ENCODE data around the gene ERC1.

The ERC1 gene

DNA sequence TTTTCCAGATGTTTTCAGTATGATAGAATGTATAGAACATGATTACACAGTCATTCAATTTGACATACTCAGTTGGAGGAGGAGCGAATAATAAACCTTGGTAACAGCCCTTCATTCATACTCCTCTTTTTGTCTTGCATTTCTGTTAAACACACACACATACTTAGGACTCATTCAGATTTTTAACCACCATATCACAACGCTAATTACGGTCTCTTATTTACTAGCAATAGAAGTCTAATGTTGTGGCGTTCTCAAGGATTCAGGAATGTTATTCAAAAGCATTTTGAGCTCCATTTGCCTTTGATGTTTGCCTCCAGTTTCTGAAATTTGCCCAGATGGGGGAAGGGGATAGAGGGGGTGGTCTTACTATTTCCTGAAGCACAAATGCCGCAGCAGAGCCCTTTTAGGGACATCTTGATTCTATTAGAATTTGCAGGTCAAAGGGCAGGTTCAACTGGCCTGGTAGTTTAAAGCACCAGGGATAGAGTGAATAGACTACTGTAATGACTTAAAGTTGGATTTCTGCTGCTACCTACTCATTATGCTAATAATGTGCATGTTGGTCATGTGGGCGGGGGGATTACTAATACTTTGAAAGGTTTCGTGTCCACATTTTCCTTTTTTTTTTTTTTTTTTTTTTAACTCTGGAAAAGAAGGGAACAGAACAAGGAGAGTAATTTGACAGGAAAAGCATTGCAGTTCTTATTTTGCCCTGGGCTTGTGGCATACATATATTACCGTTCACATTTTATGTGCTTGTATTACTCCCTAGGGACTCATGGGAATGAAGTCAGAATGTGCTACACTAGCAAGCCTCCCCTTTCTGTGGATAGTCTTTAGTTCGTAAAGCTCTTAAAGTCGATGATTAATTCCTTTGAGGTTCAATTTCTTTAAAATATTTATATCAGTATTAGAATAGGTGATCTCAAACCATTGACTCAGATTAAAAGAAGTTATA is 376.6 kb downstream of the ERC1 start:
- DNase-seq, result no peak

DNA sequence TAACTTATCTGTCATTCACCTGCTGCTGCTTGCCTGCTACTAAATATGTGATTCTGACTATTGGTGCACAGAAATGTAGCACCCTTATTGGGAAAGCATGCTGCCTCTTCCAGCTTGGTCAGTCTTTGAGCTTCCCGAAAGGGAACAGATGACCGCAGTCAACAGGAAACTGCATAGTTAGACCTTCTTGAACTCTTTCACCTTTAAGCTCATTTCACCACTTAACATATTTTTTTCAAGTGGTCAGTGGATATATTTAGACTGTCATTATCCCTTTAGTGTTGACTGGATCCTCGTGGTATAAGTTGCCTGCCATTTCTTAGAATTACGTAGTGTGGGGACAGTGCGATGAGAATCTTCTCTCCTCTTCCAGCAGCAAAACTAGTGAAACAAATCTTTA is 378.4 kb downstream of the ERC1 start:
- no peak for DNase-seq

DNA sequence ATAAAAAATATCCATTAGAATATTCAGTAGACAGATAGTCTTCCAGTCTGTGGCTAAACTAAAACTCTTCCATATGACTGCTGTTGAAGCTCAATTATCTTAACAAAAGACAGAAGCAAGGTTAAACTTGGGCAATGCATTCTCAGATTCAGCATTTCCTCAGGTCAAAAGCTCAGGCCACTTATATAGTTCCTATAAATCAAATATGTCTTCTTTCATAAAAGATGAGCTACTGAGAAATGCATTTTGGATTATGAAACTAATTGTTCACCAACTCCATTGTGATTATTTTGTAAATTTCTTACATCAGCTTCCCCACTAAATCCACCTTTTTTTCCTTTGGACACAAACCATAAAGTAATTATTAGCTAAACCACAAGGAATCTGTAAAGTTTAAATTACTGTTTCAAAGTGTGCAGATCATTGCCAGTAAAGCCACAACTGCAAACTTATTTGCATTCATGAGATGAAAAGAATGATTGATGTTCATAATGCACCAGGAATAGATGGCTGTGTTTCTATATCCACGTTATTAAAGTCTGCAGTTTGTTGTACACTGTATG is 379.0 kb downstream of the ERC1 start:
- no peak for DNase-seq

DNA sequence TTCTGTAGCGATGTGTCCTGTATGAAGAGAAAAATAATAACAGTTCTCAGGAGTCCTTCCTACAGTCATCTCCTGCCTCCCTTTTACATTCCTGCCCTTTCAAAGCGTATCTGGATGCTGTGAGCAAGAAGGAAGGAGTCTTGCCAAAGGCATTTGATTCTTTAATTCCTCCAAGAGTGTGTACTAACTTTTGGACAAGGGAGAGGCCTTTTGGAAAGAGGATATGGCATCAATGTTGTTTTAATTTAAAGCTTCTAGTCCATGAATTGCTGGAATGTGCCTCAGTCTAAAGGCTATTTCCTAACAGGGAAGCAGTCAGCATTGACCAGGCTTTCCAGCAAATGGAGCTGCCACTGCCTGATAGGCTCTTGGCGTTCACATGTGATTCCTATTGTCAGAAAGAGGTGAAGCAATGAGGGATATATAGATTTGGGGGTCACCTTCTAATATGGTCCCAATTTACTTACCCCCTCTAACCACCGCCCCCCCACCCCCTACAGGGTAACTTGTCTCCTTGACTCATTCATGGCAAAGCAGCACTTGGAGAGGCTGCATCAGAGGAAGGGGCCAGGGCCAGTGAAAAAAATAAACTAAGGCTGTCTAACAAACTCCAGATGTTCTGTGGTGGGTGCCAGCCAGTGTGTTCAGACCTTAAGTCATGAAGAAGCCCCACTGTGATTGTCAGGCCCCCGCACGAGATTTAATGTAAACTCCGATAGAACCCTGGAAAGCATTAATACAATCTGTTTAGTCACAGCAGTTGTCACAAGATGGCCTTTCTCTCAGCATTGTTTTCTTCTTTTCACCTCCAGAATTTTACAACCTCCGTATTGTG is 383.1 kb downstream of the ERC1 start:
- DNase-seq, result no peak

DNA sequence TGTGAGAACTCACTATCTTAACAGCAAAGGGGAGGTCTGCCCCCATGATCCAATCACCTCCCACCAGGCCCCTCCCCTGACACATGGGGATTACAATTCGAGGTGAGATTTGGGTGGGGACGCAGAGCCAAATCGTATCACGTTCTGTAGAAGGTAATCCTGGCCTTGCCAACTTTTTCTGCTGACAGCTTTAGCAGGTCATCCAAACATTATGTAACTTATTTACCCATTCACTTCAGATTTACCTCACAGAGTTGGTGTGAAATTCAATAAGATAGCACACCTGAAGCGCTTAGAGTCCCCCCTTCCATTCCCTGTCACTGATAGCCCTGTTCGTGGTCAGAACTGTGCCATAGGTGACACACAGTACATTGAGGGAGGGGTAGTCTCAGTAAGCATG is 384.3 kb downstream of the ERC1 start:
- DNase-seq, result no peak

DNA sequence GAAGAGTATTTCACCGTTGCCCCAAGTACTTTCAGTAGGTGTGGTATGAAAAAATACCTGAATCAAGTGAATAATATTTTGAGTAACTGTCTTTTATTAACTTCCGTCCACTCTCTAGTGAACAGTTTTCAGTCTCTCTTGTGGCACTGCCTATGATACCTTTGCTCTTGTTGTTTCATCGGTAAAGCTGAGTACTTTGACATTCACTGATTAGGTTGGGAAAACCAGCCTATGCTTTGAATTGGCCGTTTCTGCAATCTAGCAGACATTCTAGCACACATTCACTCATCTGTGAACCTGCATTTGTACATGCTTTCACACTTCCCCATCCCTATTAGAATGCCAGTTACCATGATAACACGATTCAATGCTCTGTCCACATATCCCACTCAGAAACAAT is 386.1 kb downstream of the ERC1 start:
- DNase-seq, result no peak

DNA sequence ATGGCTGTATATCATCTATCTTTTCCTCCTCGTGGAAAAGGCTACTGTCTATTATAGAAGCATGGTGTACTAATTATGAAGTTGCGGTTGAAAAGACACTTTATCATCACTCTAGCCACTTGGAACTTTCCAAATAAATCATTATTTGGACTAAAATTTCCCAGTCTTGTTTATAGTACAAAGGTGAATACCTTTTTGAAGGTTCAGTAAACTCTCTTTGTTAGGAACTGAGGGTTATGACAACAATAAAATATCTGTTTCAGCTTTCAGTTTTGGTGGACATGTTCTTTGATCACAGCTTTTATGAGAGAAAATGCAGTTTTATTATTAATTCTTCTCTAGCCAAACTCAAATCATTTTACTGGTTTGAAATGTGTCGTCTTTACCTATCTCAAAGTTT is 386.7 kb downstream of the ERC1 start:
- DNase-seq, result no peak

DNA sequence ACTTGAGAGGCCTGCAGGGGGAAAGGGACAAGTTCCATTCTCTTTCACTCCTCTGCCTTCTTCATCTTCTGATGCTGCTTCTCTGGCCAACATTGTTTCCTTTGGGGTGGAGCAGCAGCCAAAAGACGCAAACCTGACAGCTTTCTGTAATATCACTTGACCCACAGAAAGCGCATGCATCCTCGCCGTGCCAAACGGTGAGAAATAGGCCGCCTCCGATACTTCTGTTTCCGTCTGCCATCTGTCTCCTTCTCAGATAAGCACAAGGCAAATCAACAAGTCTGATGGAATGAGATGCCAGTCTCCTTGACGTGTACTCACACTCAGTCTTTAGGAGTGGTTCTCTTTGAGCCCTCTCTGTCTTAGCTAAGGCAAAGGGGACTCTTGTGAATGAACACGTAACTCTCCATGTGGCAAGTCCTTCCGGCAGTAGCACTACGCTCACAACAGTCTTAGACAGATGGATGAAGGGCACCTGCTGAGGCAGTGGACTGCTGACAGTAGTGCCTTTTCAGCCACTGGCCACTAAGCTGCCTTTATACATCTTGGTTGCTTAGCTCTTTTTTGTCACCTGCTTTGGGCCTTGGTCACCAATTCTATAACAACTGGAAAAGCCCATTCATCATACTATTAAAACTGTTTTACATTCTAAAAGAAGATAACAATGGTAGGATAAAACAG is 389.3 kb downstream of the ERC1 start:
- DNase-seq, result no peak

DNA sequence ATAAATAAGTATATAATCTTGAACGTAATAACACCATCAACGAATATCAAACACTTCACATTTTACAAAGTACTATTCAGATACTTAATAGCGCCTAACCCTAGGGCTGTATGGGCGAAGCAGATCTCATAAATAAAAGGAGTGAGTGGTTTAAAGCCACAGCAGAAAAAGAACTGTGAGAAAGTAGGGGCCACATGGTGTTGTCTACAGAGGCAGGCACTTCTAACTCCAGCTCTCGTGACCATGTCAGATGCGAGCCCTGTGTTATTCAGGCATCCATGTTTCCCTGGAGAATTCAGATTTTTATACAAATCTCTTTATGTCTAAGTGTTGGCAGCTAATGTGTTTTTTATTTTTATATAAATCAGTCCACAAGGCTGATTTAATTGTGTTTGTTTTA is 391.1 kb downstream of the ERC1 start:
- DNase-seq, result no peak

DNA sequence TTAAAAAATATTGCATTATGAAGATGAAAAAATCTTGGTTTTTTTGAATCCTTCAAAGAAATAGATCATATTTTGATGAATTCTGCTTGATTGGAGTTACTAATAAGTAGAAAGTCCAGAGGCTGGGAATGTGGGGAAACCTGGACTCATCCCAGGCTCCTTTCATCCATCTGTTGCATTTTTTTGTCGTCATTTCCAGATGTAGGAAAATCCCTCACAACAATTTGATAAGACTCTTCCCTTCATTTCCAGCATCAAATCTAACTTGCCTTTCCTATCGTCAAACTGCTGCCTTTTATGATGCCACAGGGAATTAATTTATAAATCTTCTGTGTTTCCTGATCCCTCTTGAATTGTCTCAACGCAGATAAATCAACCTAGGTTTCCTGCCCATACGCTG is 391.8 kb downstream of the ERC1 start:
- DNase-seq, result no peak

DNA sequence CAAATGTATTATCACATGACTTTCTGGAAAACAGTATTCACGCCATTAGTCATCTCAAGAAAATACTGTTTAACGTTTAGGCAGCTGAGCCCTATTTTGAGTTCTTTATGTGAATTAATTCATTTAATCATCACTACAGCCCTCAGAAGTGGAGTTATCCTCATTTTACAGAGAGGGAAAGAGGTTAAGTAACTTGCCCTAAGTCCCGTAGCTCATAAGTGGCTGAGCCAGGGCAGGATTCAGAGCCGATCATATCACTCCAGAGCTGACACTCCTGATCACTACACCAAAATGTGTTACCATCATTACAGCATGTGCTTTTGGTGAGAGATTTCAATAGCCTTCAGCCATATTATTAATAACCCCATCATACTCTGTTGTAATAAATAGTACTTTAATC is 392.7 kb downstream of the ERC1 start:
- no peak for DNase-seq

DNA sequence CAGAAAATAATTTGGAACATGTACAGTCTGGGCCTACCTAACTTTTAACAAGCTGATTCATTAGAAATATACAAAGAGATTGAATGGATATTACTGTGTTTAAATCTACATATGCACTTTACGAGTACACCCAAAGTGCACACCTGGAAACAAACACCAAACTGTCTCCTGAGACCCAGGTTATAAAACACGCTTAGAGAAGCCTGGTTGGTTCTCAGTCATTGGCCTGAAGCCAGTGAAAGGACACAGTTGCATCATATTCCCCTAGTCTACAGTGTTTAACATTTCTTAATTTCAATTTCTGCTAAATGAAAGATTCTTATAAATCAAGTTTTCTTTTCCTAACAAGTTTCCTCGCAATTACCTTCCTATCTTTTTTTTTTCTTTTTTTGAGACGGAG is 393.9 kb downstream of the ERC1 start:
- no peak for DNase-seq

DNA sequence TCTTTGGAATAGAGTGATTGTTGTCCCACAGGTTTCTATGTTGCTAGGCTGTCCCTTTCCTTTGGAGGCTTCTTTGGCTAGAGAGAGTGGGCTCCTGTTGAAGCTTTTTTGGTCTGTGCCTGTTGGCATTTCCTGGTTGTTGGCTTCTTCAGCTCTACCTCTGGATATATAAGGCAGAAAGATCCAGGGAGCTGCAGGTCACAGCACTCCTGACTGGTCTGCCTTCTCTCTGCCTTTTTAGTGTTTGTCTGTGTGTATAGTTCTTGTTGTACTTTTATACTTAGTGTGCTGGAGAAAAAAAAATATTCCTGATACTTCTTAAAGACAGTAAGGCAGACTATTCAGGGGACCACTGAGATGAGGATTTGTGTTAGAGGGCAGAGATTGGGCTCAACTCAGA is 400.7 kb downstream of the ERC1 start:
- no peak for DNase-seq

DNA sequence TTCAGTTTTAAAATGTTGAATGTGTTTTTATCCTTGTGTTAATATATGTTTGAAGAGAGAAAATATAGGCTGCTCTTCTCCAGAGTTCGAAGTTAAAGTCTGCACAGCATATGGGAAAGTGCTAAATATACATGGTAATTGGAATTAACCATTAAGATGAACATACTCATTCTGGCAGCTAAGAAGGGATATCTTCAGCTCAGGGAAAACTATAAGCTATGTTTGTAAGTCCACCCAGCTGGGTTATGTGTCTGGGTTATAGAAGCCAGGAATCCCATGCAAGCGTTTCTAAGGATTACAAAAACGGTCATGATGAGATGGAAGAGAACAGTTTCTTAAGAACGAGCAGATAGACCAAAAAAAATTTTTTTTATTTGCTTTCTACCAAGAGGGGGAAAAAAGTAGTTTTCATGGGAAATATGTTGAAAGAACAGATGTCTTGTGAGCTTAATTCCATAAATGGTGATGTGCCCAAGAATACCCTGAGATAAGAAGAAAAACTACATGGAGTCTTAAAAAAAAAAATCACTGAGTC is 404.5 kb downstream of the ERC1 start:
- DNase-seq, result no peak

DNA sequence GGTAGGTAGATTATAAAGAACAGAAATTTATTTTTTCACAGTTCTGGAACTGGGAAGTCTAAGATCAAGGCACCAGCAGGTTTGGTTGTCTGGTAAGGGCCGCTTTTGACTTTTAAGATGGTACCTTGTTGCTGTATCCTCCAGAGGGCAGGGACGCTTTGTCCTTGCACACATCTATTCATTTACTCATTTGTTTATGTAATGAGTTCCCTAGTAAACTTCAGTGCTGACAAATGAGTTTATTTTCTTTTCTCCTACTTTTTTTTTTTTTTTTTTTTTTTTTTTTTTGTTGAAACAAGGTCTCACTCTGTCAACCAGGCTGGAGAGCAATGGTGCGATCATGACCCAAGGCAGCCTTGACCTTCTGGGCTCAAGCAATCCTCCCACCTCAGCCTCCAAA is 407.6 kb downstream of the ERC1 start:
- no peak for DNase-seq

DNA sequence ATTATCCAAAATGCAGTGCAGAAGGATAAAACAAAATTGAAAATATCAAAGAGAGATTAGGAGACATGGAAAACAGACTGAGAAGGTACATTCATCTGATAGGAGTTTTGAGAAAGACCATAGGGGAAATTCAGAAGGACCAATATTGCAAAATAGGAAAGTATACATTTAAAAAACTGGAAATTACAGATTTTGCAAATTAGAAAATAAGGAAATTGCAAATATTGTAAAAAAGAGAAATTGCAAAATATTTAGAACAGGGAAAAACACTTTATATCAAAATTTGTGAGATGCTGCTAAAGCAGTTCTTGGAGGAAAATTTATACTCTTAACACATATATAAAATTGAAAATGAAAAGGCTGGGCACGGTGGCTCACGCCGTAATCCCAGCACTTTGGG is 410.9 kb downstream of the ERC1 start:
- no peak for DNase-seq

DNA sequence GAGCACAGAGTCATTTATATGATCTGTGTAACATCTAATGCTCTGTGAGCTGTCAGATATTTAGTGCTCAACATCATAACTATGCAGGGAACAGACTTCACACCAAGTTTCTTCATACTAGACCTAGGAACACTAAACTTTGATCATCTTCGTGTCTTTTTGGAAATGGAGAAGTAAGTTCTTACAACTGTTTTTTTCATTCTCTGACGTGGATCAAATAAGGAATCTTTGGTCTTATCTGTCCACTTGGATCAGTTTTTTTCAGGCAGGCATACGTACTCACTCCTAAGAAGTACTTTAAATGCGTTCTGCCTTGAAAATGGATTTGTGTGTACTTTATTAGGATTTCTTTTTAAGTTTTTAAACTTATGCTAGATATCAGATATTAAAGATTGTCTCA is 412.4 kb downstream of the ERC1 start:
- DNase-seq, result no peak

DNA sequence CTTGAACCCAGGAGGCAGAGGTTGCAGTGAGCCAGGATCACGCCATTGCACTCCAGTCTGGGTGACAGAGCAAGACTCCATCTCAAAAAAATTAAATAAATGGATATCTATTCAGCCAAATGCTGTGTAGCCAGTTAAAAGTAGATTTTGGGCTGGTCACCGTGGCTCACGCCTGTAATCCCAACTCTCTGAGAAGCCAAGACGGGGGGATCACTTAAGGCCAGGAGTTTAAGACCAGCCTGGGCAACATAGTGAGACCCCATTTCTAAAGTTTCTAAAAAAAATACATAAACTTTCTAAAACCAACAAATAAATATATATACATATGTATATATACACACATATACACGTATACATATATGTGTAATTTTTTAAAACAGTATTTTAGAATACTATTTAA is 414.6 kb downstream of the ERC1 start:
- DNase-seq, result no peak

DNA sequence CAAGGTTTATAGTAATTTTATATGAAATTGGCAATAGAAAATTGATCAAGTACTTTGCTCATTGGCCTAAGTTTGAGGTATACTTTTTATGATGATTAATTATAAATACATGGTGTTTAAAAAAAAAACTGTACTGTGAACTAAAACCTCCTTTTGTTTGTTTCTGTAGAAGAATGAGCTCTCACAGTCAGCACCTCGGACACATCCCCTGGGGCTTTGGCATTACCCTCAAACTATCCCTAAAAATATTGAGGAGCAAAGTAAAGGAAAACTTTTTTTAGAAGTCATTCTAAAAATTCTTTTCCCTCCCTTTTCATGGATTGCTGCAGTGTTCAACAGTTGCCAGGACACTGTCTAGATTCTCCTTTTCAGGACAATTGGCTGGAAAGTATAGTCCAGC is 419.8 kb downstream of the ERC1 start:
- no peak for DNase-seq

DNA sequence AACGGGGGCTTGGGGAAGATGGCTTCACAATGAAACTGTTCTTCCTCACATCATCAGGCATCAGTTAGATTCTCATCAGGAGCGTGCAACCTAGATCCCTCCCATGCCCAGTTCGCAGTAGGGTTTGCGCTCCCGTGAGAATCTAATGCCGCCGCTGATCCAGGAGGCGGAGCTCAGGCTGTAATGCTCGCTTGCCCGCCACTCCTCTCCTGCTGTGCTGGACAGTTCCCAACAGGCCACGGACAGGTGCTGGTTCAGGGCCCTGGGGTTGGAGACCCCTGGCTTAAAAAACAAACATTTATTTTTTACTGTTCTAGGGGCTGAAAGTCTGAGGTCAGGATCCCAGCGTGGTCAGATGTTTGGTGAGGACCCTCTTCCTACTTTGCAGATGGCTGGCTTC is 422.9 kb downstream of the ERC1 start:
- no peak for DNase-seq

DNA sequence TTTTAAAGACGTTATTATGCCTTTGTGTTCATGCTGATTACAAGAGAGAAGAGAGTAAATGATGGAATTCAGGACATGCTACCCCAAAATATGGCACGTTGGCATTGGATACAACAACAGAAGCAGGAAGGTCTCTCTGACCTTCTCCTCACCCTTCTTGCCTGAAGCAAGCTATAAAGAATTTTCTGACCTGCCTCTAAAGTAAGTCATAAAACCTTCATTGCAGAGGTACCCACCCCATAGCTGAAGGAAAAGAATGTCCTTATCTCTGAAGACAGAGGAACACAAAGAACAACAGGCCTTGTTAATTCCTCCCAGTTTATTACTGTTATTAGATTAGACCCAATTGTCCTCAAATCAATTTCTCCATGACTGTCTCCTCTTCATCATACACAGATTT is 427.1 kb downstream of the ERC1 start:
- DNase-seq, result no peak

DNA sequence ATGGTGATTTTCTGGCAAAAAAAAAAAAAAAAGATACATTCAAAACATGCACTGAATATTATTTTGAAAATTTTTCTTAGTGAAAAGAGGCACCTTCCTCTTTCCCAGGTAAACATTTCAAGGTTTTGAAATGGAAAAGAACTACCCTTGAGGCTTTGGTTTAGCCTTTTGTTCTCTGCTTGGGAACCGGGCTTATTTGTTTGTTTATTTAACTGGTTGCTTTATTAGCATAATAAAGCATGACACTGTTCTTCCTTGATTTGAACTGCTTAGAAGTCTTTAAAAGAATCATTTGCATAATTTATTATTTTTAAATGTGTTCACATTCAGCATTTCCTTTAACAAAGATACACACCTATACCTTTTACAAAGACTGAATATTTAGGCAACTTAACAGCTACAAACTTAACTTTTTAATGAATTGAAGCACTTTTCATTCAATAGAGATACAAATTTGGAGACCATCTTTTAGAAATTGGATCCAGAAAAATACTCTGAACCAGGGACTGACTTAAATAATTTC is 428.9 kb downstream of the ERC1 start:
- DNase-seq, result no peak

Data from islet precursor cell (in vitro differentiated cells).